ENCODE data around the gene SLC39A11.

DNA sequence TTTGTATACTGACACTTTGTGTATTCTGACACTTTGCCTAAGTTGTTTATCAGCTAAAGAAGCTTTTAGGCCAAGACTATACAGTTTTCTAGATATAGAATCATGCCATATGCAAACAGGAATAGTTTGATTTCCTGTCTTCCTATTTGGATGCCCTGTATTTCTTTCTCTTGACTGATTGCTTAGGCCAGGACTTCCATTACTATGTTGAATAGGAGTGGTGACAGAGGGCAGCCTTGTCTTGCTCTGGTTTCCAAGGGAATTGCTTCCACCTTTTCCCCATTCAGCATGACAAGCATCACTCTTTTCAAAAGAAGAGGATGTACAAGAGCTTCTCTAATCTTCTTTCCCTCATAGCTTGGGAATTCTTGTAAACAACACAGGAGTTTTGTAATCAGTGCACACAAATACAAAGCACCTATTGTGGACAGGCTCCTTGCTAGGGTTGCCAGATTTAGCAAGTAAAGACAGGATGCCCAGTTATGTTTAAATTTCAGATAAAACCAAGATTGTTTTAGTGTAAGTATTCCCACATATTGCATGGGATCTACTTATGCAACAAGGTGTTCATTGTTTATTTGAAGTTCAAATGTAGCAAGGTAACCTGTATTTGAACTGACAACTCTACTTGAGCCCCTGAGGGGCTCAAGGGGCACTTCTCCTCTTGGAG lies 233.5 kb downstream of the SLC39A11 start:
- TF ChIP-seq, protein P1, sequence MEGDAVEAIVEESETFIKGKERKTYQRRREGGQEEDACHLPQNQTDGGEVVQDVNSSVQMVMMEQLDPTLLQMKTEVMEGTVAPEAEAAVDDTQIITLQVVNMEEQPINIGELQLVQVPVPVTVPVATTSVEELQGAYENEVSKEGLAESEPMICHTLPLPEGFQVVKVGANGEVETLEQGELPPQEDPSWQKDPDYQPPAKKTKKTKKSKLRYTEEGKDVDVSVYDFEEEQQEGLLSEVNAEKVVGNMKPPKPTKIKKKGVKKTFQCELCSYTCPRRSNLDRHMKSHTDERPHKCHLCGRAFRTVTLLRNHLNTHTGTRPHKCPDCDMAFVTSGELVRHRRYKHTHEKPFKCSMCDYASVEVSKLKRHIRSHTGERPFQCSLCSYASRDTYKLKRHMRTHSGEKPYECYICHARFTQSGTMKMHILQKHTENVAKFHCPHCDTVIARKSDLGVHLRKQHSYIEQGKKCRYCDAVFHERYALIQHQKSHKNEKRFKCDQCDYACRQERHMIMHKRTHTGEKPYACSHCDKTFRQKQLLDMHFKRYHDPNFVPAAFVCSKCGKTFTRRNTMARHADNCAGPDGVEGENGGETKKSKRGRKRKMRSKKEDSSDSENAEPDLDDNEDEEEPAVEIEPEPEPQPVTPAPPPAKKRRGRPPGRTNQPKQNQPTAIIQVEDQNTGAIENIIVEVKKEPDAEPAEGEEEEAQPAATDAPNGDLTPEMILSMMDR (IDR thresholded peaks at IDR 0.05) = no peak
- TF ChIP-seq EZH2 (IDR thresholded peaks at IDR 0.05) = no peak
- TF ChIP-seq EZH2phosphoT487 (IDR thresholded peaks at IDR 0.05) = no peak
